GM18507 (cell line): ENCODE data around the gene CREB5.

Experiments
- DNase-seq: peaks from one replicate; pipeline ENCODE4 v3.0.0; 2011; ENCODE audit warnings: low read depth; ENCODE audit not compliant: insufficient read length; ENCODE audit errors: extremely low spot score
- FAIRE-seq: peaks from 2 replicates; lab custom pipeline; 2011; peaks lifted over from hg19 to GRCh38; lab: Jason Lieb, UNC

Gene CREB5

DNA sequence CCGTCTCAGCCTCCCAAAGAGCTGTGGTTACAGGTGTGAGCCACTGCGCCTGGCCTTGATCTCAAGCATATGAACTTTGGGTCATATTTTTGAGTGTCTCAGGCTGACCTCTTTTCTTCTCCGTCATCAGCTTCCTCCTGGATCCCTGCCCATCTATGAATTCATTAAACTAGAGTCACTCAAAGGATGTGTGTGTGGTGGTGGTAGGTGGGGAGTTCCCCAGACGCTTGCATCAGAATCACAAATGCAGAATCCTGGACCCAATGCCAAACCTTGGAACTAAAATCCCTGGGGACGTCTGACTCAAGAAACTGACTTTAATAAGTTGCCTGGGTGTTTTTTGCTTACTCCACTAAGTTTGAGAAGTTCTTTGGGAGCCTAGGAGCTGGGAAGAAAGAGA, 6.7 kb upstream of the CREB5 start:
- no peak for DNase-seq
- no peak for FAIRE-seq

DNA sequence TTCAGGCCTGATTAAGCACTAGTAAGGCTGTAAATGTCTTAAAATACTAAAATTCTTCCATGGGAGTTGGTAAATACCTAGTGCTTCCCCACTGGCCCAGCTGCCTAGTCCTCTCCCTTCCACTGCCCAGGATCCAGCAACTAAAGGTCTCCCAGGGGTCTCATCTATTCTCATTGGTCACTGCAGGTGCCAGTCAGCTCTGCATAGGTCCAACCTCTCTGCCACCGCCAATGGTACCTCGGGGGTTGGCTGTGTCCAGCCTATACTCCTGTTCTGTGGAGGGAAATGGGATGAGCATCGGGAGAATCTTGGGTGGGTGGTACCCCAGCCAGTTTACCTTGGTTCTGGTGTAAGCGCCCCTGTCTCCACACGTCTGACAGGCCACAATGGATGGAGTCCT, 6.1 kb upstream of the CREB5 start:
- DNase-seq (no peak), FAIRE-seq (no peak)

DNA sequence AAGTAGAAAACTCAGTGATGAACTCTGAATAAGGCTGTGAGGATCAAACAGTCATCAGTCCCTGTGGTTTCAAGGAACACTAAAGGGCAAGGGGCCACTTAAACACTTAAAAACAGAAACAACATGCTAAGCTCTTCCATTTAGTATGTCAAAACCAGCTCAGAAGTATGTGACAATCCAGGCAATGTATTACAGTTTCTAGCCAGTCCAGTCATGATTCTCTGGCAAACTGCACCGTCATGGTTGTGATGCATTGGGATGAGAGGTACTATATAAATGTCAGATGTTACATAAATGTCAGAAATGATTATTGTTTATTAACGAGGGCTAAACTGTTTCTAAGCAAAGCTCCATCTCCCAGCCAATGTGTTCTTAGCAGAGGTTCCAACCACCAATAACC, 4.7 kb upstream of the CREB5 start:
- DNase-seq (no peak), FAIRE-seq (no peak)

DNA sequence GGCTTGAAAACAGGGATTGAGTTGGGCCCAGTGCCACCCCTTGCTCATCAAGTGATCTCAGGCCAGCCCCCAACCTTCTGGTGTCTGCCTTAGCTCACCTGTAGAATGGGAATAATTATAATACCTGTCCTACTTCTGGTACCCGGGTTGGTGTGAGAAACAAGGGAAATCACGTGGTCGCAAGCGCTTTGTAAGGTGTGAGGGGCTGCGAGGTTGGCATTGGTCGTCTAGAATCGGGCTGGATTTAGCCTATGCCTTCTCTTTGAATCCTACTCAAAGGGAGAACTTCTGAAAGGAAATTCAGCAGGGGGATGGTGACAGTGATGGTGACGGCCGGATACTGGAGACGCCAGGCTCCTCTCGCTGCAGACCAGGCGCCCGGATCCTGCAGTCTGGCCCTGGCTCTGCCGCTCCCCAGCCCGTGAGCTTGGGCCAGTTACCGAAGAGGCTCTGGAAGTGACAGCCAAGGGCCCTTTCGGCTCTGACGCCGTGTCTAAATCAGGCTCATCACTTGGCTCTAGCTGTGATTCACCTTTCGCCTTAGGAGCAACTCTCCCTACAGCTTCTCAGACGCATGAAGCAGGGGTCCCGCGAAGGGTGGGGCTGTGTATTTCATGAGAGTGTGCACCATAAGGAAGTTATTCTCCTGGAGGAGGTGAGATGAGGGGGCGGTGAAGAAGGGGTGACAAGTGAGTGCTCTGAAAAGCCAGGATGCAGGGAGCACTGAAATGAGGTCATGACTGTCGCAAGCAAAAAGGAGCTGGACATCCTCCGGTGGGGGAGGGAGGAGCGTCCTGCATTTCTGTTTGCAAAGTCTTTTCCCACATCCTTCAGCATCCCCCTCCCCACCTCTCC, 4.0 kb upstream of the CREB5 start:
- FAIRE-seq: no peak
- no peak for DNase-seq

DNA sequence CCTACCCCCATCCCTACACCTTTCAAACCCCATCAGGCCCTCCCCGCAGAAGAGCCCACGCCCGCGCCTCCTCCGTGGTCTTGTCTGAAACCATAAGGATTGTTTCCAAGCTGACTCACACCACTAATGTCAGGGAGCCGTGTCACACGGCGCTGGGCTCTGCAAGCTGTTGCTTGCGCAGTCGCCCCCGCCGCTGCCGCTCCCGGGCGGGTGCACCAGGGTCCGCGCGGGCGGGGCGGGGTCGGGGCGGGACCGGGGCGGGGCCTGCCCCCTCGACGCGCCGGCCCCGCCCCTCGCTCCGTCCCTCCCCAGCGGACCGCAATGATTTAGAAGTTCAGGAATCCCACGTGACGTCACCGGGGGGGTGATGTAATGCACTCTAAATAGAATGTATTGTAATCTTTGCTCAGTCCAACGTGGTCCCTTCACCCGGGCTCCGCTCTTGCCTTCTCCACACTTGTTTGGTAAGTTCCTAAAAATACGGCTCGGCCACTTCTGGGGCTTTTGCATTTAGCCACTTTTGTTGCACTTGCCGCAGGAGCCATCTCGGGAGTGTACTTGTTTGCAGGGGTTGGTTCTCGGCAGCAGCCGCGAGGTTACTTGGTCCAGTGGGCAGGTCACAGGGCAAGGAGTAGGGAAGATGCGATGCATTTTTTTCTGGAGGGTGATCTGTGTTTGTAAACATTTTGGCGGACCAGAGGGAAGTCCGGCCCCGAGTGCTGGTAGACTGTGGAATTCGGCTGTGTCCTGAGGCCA, 3.2 kb upstream of the CREB5 start:
- FAIRE-seq: no peak
- DNase-seq: peak; percentile 32

DNA sequence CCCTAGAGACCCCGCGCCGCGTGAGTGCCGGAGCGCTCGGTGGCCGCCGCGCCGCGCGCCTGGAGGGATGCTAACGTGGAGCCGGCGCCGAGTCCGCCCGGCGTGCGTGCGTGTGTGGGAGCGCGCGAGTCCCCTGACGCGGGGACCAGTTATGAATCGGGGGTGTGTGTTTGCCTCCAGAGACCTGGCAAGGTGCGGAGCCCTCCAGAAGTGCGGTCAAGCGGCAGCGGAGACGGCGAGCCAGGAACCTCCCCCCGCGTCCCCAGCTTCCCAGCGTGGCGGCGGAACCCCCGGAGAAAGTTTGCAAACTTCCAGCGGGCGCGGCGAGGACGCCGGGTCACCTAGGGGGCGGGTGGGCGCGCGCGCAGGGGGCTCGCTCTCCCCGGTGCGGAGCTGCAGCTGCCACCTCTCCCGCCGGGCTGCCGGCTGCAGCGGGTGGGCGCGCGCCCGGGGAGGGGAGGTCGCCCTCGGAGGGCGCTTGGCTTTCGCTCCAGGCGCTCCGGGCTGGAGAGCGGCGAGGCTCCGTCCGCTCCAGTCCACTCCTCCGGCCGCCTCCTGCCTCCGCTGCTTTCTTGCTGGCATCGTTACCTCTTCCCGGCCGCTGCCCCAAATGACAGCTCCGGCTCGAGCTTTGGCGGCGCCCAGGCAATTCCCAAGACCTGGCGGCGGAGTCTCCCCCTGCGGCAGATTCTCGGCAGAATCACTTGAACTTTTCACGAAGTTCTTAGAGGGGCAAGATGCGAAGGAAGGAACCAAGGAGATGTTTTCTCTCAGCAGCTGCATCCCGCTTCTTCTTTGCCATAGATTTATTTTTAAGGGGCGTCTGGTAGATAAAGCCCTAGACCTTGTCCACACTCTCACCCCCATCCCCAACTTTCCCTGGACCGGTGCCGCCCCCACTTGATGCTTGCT, 2.3 kb upstream of the CREB5 start:
- FAIRE-seq (peak; percentile 5), DNase-seq (no peak)

DNA sequence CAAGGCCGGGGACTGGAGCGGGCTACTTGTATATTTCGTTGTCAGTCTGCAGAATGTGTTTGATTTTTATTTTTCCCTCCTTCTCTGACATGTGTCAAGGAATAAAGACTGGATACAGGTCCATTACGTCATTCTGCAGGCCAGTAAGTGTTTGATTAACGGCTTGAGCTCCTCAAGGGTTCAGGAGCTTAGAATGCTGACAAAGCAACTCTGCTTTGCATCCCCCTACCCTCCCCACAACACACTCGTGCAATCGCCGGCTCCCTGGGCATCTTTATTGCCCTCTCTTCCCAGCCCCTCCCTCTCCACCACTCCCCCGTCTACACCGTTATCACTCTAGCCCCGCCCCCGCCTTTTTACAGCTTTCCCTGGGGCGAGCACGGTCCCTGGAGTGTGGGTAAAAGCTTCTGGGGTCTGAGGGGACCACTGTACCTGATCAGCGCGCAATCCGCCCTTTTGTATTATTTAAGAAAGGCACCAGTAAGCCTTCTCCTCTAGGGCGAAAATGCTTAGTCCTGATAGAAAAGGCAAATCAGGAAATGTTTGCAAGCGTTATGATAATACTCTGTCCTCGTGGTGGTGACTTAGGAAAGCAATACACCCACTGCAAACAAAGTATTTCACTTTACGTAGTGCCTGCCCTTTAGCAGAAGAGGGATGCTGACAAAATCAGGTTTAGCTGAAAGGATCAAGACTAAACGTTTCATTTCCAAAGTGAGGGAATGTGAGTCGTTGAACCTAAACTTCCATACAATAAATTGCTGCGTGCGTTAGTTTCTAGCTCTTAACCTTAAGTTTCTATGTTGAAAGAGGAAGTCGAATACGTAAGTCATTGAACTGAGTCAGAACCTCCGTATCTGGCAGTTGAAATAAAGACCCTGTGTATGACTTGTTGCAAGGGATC, 1.4 kb upstream of the CREB5 start:
- DNase-seq: no peak
- peak; percentile 58 for FAIRE-seq

DNA sequence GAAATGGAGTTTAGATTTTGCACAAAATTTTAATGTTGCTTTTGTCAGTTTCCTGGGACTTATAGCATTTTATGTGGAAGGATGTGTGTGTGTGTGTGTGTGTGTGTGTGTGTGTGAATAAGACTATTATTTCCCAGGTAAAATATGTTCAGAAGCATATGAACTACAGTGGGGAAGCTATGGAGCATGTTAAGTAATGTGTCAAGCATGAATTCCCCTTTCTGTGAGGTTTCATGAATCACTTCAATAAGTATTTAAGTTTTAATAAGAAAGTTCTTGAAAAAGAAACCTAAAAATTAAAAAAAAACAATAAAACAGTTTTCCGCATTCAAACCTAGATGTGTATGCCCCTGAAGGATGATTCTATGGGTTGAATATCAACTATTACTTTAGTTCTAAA, 693 bp downstream of the CREB5 start:
- FAIRE-seq (no peak), DNase-seq (no peak)

DNA sequence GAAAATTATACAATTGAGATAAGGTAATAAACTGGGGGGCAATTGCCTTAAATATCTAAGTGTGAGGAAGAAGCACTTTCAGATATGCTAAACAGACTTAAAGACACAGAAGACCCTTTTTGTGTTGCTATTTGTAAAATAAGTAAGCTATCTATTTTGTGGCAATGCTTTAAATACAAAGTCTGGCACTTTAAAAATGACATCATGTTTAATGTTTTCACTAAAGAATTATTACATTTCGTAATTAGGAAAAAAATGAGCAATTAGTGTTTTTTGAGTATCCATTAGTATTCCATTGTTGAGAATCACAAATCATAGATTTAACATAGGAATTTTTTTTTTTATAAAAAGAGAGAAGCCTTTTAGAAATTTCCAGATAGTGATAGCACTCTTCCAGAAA, 2.1 kb downstream of the CREB5 start:
- FAIRE-seq: no peak
- no peak for DNase-seq

DNA sequence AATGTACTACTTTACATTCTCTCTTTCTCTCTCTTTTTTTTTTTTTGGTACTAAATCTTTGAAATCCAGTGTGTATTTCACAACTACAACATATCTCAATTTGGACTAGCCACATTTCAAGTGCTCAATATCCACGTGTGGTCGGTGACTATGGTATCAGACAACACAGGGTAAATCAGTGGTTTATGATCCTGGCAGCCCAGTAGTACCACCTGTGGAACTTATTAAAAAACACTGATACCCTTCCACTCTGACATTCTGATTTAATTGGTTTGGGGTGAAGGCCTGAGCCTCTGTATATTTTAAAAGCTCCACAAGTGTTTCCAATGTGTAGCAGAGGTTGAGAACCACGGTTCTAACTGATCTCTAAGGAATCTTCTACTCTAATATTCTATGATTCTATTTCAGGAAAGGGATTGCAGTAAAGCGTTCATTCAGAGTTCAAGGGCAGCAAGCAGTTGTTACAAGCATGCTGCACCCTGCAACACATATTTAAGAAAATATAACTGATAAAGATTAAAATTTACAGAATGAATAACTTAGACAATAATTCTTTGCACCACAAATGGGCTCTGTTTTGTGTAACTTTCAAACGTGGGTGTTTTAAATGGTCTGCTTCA, 5.1 kb downstream of the CREB5 start:
- no peak for FAIRE-seq
- DNase-seq: no peak

DNA sequence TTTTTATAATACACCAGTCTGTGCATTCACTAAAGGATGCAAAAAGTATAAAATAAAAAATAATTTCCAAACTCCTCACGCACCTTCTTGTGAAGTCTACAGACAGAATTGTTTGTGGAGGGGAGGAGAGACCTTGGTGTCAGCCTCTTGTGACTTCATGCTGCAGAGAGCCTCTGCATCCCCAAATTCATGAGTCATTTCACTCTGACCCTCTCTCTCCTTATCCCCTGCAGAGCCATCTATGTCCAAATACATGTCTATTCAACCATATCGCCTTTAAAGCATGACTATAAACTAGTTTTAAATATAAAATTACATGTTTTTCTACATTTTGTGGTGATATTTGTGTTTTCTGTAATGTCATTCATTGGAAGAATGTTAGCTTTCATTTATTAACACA, 6.0 kb downstream of the CREB5 start:
- FAIRE-seq (no peak), DNase-seq (no peak)

DNA sequence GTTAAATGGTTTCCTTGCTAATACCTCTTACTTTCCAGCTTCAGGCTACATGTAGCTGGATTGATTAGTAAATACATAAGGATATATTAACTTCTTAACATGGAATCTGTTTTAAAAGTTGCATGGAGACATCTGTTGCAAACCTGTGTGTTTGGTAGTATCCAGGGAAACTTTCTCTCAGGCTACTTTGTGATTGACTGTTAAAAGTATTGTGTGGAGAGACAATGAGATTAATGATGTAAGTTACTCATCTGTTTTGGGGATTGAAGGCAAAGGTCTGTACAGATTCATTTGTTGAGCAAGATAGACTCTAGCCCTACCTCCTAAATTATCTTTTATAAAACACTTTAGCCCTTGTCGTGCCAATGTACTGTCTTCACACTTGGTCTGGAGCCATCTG, 6.6 kb downstream of the CREB5 start:
- DNase-seq (no peak), FAIRE-seq (no peak)

DNA sequence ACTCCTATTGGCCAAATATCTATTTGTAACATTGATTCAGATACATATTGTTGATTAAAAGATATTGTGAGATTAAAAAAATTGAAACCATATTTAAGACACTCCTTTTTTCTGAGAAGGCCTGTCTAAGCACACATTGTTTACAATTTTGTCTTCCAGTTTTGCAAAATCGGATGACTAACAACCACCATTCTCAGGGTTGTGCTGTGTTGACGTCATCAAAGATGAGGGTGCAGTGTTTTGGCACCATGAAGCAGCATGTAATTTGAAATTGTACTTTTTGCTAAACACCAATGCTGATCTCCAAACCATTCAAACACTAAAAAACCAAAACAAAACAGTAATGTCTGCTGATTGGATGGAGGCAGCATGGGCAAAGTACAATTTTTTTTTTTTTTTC, 7.4 kb downstream of the CREB5 start:
- no peak for FAIRE-seq
- DNase-seq: no peak

DNA sequence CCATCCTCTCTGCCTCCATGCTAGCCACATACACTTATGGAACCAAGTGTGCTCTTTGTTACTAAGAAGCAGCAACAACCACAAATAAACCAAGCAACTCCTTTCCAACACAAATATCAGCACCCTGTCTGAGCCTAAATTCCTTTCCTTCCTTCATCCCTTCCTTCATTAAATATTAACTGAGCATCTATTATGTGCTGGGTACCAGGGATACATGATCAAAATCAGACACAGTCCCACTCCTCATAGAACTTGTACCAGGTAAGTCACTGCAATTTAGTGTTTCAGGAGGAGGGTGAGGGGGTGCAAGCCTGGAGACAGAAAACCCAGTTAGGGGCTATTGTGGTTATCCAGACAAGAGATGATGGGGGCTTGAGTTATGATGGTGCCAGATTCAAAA, 10.8 kb downstream of the CREB5 start:
- FAIRE-seq (no peak), DNase-seq (no peak)

DNA sequence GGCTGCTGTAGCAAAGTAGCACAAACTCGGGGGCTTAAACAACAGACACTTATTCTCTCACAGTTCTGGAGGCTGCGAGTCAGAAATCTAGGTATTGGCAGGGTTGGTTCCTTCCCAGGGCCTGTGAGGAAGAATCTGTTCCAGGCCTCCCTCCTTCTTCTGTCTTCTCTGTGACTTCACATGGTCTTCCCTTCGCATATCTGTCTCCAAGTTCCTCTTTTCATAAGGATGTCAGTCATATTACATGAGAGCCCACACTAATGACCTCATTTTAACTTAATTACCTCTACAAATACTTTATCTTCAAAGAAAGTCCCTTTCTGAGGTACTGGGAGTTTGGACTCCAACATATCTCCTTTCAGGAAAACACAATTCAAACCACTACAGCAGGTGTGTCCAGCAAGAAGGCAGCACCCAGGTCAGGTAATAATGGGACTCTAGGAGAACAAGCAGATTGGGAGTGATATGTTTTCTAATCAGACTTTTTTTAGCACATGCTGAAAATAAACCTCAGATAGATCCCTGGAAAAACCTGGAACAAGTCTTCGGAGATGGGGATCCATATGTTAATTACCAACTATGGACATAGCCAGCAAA, 11.7 kb downstream of the CREB5 start:
- DNase-seq (no peak), FAIRE-seq (no peak)

DNA sequence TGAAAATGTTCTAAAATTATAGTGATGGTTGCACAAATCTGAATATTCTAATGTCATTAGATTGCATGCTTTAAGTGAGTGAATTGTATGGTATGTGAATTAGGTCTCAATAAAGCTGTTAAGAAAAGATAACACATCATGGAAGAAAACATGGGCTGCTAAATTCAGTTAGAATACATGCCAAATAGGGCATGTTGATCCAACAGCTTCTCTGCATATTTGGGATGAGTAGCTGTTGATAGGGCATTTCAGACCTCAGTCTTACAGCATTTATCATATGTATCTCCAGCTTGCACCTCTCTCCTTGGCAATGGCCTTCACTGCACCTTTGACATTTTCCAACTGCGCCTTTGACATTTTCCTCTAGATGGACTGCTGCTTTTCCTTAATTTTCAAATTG, 13.2 kb downstream of the CREB5 start:
- FAIRE-seq (no peak), DNase-seq (no peak)

DNA sequence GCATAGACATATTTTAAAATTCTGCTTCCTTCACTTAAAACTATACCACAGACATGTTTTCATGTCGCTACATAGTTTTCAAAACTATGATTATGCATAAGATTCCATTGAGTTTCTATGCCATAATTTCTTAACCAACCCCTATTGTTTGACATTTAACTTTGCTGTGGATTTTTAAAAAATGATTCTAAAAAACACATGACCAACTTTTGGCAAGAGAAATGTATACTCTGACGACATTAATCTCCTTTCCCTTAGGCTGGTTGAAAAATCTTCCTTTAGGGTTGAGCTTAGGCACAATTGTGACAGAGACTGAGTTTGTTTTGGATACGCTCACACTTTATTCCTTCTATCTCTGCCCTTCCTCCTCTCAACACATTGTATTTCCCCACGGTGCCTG, 14.9 kb downstream of the CREB5 start:
- DNase-seq (no peak), FAIRE-seq (no peak)

DNA sequence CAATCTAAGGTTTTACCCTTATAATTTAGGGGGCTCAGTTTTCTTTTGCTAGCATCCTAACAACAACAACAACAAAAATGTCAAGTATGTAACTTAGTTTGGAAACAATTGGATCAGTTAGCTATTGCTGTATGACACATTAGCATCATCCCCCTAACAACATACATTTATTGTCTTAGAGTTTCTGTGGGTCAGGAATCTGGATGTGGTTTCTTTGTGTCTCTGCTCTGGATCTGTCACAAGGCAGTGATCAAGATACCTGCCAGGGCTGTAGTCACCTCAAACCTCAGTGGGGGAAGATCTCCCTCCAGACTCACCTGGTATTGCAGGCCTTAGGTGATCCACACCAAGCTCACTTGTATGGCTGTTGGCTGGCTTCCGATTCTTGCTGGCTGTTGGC, 18.3 kb downstream of the CREB5 start:
- FAIRE-seq: no peak
- no peak for DNase-seq
